ENCODE data around the gene TLE5.

- no peak for TF ChIP-seq CTCF (IDR thresholded peaks at IDR 0.05; ENCODE audit: extremely low read depth in 1 of 2, insufficient read depth in 1 of 2, low read depth in 1 of 2, low read length in 2 of 2)
- TF ChIP-seq POLR2AphosphoS5 (IDR thresholded peaks at IDR 0.05; ENCODE audit: insufficient read depth, low read depth, low read length), result no peak
Observed at GRCh38 chr19:3005345-3005744, 57.0 kb downstream of the TLE5 start.

All from endothelial cell of umbilical vein (primary cell).